ENCODE measurements around the gene MAP3K21. TPM values are rescaled to one million over a fixed set of nuclear protein-coding genes. Genes with fewer than 3 reads are reported as not detected.

Gene MAP3K21
- total RNA-seq, 1 donor from 2014 or later: 9.2 TPM

DNA sequence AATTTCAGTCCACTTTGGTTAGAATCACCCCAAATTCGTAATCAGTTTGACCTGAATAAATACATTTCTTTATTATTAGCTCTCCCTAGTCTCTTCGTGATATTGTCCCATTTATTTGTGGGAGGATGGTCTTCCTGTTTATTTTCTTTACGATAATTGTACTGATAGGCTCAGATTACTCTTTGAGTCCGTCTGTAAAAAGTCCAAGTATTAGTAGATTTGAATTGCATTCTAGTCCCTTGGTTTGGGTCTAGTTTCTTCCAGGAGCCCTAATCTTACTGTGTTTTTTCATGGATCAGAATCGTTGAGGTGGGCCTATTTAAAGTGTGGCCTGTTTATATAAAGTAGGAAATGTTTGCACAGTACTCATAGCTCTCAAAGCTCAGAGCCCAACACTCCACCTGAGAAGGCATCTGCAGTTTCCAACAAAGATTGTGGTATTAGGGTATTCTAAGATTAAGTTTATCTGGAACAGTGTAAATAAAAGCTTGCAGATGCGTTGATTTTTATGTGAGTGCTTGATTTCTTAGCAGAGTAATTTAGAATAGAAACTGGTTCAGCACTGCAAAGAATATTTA is 33.1 kb downstream of the MAP3K21 start:
- TF ChIP-seq, protein P1, sequence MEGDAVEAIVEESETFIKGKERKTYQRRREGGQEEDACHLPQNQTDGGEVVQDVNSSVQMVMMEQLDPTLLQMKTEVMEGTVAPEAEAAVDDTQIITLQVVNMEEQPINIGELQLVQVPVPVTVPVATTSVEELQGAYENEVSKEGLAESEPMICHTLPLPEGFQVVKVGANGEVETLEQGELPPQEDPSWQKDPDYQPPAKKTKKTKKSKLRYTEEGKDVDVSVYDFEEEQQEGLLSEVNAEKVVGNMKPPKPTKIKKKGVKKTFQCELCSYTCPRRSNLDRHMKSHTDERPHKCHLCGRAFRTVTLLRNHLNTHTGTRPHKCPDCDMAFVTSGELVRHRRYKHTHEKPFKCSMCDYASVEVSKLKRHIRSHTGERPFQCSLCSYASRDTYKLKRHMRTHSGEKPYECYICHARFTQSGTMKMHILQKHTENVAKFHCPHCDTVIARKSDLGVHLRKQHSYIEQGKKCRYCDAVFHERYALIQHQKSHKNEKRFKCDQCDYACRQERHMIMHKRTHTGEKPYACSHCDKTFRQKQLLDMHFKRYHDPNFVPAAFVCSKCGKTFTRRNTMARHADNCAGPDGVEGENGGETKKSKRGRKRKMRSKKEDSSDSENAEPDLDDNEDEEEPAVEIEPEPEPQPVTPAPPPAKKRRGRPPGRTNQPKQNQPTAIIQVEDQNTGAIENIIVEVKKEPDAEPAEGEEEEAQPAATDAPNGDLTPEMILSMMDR (IDR thresholded peaks at IDR 0.05): no peak
- Histone ChIP-seq H3K9me3 (no peaks in the 10 kb centered on the region), H3K4me1 (no peaks in the 10 kb centered on the region), H3K27me3 (ENCODE audit: low read depth) (no peaks in the 10 kb centered on the region), H3K27ac (no peak overlapping the region), H3K4me3 (no peak overlapping the region), H3K36me3 (peaks cover 4% of the 10 kb centered on the region)
- intact Hi-C loops (cut with DNase I): no loop called here
- ATAC-seq (peak in 1 of 2 donors; percentile 63), DNase-seq (no peak)

DNA sequence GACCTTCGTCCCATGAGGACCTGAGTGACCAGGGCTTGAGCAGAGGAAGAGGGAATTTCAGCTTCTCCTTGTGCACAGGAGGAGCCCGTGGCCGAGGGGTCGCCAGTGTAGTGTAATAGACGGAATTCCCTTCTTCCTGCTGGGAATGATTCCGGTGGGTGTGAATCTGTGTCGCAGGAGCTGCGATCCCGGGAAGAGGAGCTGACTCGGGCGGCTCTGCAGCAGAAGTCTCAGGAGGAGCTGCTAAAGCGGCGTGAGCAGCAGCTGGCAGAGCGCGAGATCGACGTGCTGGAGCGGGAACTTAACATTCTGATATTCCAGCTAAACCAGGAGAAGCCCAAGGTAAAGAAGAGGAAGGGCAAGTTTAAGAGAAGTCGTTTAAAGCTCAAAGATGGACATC is 34.4 kb downstream of the MAP3K21 start:
- DNase-seq (no peak), ATAC-seq (no peak)
- Histone ChIP-seq H3K27me3 (ENCODE audit: low read depth) (no peaks in the 10 kb centered on the region), H3K36me3 (no peaks in the 10 kb centered on the region), H3K4me3 (no peak overlapping the region), H3K9me3 (no peaks in the 10 kb centered on the region), H3K4me1 (no peaks in the 10 kb centered on the region), H3K27ac (no peak overlapping the region)
- TF ChIP-seq, protein P1 (IDR thresholded peaks at IDR 0.05): no peak
- intact Hi-C loops (cut with DNase I): no loop called here

DNA sequence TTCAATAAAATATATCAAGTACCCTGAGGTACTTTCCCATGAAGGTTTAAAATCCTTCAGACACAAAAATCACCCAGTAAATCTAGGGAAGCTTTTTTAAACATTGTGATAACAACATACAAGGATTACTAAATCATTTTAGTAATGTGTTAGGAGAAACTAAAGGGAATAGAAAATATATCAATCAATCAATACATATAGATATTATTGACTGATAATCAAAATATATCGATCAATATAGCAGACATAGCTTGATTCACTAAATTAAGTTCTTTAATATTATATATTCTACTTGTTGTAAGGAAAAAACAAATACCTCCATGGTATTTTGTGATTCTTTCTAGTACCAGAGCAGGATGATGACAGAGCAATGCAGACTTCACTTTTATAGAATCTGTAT is 35.2 kb downstream of the MAP3K21 start:
- no peaks in the 10 kb centered on the region for H3K27me3 ChIP-seq (ENCODE audit: low read depth)
- H3K9me3 ChIP-seq: no peaks in the 10 kb centered on the region
- no peaks in the 10 kb centered on the region for H3K4me1 ChIP-seq
- DNase-seq (no peak), ATAC-seq (no peak)
- TF ChIP-seq, protein P1 (IDR thresholded peaks at IDR 0.05): no peak
- H3K4me3 ChIP-seq: no peak overlapping the region
- H3K36me3 ChIP-seq: no peaks in the 10 kb centered on the region
- intact Hi-C loops (cut with DNase I): no loop called here
- H3K27ac ChIP-seq: no peak overlapping the region

DNA sequence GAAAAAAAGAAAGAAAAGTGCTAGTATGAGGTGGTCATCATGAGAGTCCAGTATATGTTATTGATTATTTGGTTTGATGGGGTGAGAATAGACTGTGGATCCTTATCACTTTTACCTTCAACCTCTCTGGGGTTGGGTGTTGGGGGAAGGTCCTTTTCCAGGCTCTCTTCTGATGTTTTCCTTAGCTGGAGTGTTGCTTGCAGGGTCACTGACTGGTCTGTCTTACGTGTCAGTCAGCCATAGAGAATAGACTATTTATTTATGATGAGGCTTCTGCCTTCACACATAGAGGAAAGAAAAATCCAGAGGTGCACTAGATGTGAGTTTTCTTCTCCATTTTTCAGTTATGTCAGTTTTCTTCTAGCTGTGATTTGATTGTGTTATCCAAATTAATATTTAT is 36.5 kb downstream of the MAP3K21 start:
- no peak overlapping the region for H3K27ac ChIP-seq
- no peak overlapping the region for H3K4me3 ChIP-seq
- no peaks in the 10 kb centered on the region for H3K4me1 ChIP-seq
- TF ChIP-seq, protein P1 (IDR thresholded peaks at IDR 0.05): no peak
- no peaks in the 10 kb centered on the region for H3K9me3 ChIP-seq
- H3K36me3 ChIP-seq: no peaks in the 10 kb centered on the region
- H3K27me3 ChIP-seq (ENCODE audit: low read depth): no peaks in the 10 kb centered on the region
- DNase-seq (no peak), ATAC-seq (no peak)
- intact Hi-C loops (cut with DNase I): no loop called here

DNA sequence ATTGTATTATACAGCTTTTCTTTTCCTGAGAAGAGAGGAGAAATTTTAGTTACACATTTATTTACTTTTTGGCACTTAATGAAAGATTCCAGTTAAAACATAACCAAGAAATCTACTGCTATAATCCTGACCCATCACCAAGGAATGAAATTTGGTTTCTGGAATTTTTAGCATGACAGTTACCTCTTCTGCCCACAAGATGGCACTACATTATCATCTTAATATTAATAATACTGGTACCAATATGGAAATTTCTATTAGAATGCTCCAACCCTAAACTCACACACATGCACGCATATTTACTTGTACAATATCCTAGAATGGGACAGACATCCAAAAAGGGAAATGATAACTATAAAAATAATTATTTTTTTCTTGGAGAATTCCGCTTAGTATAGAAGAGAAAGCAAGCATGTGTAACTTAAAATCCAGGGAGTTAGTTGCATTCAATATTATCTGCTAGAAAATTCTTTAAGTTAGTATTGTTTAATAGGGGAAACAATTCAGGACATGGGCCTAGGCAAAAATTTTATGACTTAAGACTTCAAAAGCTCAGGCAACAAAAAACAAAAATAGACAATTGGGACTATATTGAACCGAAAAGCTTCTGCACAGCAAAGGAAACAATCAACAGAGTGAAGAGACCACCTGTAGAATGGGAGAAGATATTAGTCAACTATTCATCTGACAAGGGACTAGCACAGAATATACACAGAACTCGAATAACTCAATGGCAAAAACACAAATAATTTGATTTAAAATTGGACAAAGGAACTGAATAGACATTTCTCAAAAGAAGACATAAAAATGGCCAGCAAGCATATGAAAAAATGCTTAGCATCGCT is 37.4 kb downstream of the MAP3K21 start:
- no peaks in the 10 kb centered on the region for H3K4me1 ChIP-seq
- DNase-seq (no peak), ATAC-seq (no peak)
- H3K36me3 ChIP-seq: no peaks in the 10 kb centered on the region
- no peaks in the 10 kb centered on the region for H3K27me3 ChIP-seq (ENCODE audit: low read depth)
- intact Hi-C loops (cut with DNase I): no loop called here
- no peak overlapping the region for H3K27ac ChIP-seq
- TF ChIP-seq, protein P1 (IDR thresholded peaks at IDR 0.05): peak; percentile 75
- H3K4me3 ChIP-seq: no peak overlapping the region
- no peaks in the 10 kb centered on the region for H3K9me3 ChIP-seq

Measured in lower lobe of right lung (tissue), 2 donors.